Thyroid gland (tissue), 4 donors: Measurements from ENCODE around the gene LARGE1.

Experiments used
- CTCF ChIP-seq, 6 experiments: fragments of 200-600 bp in 3 of 6; fragments of 450-650 bp in 3 of 6; sonication (generic) in 3 of 6; IDR thresholded peaks; one replicate each; pipeline ENCODE4 v1.5.1; 2016 to 2019; ENCODE audit warnings: antibody characterized with exemption in 6 of 6, mild to moderate bottlenecking in 2 of 6, inconsistent platforms in 1 of 6, moderate library complexity in 1 of 6
- POLR2A ChIP-seq, 2 donors: fragments of 450-650 bp; IDR thresholded peaks; one replicate each; pipeline ENCODE4 v1.6.1; 2017; ENCODE audit warnings: antibody characterized with exemption in 2 of 2, mild to moderate bottlenecking in 2 of 2, moderate library complexity in 1 of 2

DNA sequence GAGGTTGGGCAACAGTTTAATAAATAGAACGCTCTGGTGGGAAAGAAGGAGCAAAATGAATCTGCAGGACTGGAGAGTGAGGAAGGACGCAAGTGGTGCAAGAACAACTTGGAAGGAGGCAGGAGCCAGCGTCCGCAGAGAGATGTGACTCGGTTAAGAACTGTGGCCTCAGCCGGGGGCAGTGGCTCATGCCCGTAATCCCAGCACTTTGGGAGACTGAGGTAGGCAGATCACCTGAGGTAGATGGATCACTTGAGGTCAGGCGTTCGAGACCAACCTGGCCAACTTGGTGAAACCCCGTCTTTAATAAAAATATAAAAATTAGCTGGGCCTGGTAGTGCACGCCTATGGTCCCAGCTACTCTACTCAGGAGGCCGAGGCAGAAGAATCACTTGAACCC lies 319.7 kb downstream of the LARGE1 start:
- no peak for TF ChIP-seq CTCF (IDR thresholded peaks at IDR 0.05)
- no peak for TF ChIP-seq POLR2A (IDR thresholded peaks at IDR 0.05)
